ENCODE data around the gene UGGT1. TPM values are rescaled to one million over a fixed set of nuclear protein-coding genes. Genes with fewer than 3 reads are reported as not detected.
"Not testable (repeated sequence)": the region's sequence is repeated elsewhere in the genome, so short reads cannot be mapped to it uniquely, and the experiment has no call there.

Gene UGGT1
- total RNA-seq, 1 donor, result 80.0 TPM

GRCh38 chr2:128172191-128172590 is 81.2 kb downstream of the UGGT1 start:
- Histone ChIP-seq H4K20me1 (ENCODE audit: insufficient read depth, low read length) (no peaks in the 10 kb centered on the region), H3K79me2 (ENCODE audit: insufficient read depth, low read length) (no peaks in the 10 kb centered on the region), H3K27ac (ENCODE audit: low read depth, low read length) (no peak overlapping the region), H3K27me3 (ENCODE audit: insufficient read depth, low read length) (no peaks in the 10 kb centered on the region), H3K4me1 (ENCODE audit: insufficient read depth, low read length) (no peaks in the 10 kb centered on the region), H3K9me3 (ENCODE audit: low read depth, low read length) (no peaks in the 10 kb centered on the region), H2AFZ (ENCODE audit: low read length) (no peak overlapping the region), H3K4me2 (ENCODE audit: insufficient read depth, low read length) (no peak overlapping the region), H3K4me3 (ENCODE audit: insufficient read depth, low read length) (no peak overlapping the region), H3K36me3 (ENCODE audit: insufficient read depth, low read length) (peaks cover 72% of the 10 kb centered on the region)
- DNase-seq (ENCODE audit: insufficient read length, low spot score, missing footprints), result no peak
- peak; percentile 32 for TF ChIP-seq CTCF (IDR thresholded peaks at IDR 0.05; ENCODE audit: extremely low read depth, low read depth, low read length)

GRCh38 chr2:128174067-128174466 is 83.1 kb downstream of the UGGT1 start:
- not testable (repeated sequence) for H4K20me1 ChIP-seq (ENCODE audit: insufficient read depth, low read length); H3K27me3 ChIP-seq (ENCODE audit: insufficient read depth, low read length); H3K79me2 ChIP-seq (ENCODE audit: insufficient read depth, low read length); H3K27ac ChIP-seq (ENCODE audit: low read depth, low read length); H2AFZ ChIP-seq (ENCODE audit: low read length); H3K4me1 ChIP-seq (ENCODE audit: insufficient read depth, low read length); H3K4me2 ChIP-seq (ENCODE audit: insufficient read depth, low read length); H3K9me3 ChIP-seq (ENCODE audit: low read depth, low read length); DNase-seq (ENCODE audit: insufficient read length, low spot score, missing footprints); H3K4me3 ChIP-seq (ENCODE audit: insufficient read depth, low read length)
- H3K36me3 ChIP-seq (ENCODE audit: insufficient read depth, low read length), result peaks cover 78% of the 10 kb centered on the region

GRCh38 chr2:128177315-128177714 is 86.3 kb downstream of the UGGT1 start:
- Histone ChIP-seq H2AFZ (ENCODE audit: low read length) (no peak overlapping the region), H3K36me3 (ENCODE audit: insufficient read depth, low read length) (peaks cover 80% of the 10 kb centered on the region), H4K20me1 (ENCODE audit: insufficient read depth, low read length) (no peaks in the 10 kb centered on the region), H3K9me3 (ENCODE audit: low read depth, low read length) (no peaks in the 10 kb centered on the region), H3K27me3 (ENCODE audit: insufficient read depth, low read length) (no peaks in the 10 kb centered on the region), H3K4me3 (ENCODE audit: insufficient read depth, low read length) (no peak overlapping the region), H3K4me1 (ENCODE audit: insufficient read depth, low read length) (no peaks in the 10 kb centered on the region), H3K27ac (ENCODE audit: low read depth, low read length) (no peak overlapping the region), H3K4me2 (ENCODE audit: insufficient read depth, low read length) (no peak overlapping the region), H3K79me2 (ENCODE audit: insufficient read depth, low read length) (no peaks in the 10 kb centered on the region)
- DNase-seq (ENCODE audit: insufficient read length, low spot score, missing footprints), result no peak
- TF ChIP-seq CTCF (IDR thresholded peaks at IDR 0.05; ENCODE audit: extremely low read depth, low read depth, low read length), result no peak

GRCh38 chr2:128178149-128178649 is 87.2 kb downstream of the UGGT1 start:
- H3K4me2 ChIP-seq (ENCODE audit: insufficient read depth, low read length), result no peak overlapping the region
- no peaks in the 10 kb centered on the region for H4K20me1 ChIP-seq (ENCODE audit: insufficient read depth, low read length)
- DNase-seq (ENCODE audit: insufficient read length, low spot score, missing footprints), result no peak
- H3K27ac ChIP-seq (ENCODE audit: low read depth, low read length), result no peak overlapping the region
- H3K36me3 ChIP-seq (ENCODE audit: insufficient read depth, low read length), result peaks cover 73% of the 10 kb centered on the region
- no peaks in the 10 kb centered on the region for H3K9me3 ChIP-seq (ENCODE audit: low read depth, low read length)
- no peaks in the 10 kb centered on the region for H3K79me2 ChIP-seq (ENCODE audit: insufficient read depth, low read length)
- no peak overlapping the region for H3K4me3 ChIP-seq (ENCODE audit: insufficient read depth, low read length)
- H3K27me3 ChIP-seq (ENCODE audit: insufficient read depth, low read length), result no peaks in the 10 kb centered on the region
- no peak for TF ChIP-seq CTCF (IDR thresholded peaks at IDR 0.05; ENCODE audit: extremely low read depth, low read depth, low read length)
- no peak overlapping the region for H2AFZ ChIP-seq (ENCODE audit: low read length)
- H3K4me1 ChIP-seq (ENCODE audit: insufficient read depth, low read length), result no peaks in the 10 kb centered on the region

All from osteoblast (primary cell).